KG1 (cell line): ENCODE measurements around the gene VAMP4.

Experiments used
- DNase-seq: peaks from one replicate; lab custom pipeline; 2025; lab: John Stamatoyannopoulos, UW

Gene VAMP4, protein sequence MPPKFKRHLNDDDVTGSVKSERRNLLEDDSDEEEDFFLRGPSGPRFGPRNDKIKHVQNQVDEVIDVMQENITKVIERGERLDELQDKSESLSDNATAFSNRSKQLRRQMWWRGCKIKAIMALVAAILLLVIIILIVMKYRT

GRCh38 chr1:171741872-171742576, at the start of gene VAMP4:
Gene VAMP4, minus strand, starts transcription at chr1:171742065. Its CDS starts 3,651 bp downstream, at chr1:171738414.
- DNase-seq = peak; percentile 79

DNA sequence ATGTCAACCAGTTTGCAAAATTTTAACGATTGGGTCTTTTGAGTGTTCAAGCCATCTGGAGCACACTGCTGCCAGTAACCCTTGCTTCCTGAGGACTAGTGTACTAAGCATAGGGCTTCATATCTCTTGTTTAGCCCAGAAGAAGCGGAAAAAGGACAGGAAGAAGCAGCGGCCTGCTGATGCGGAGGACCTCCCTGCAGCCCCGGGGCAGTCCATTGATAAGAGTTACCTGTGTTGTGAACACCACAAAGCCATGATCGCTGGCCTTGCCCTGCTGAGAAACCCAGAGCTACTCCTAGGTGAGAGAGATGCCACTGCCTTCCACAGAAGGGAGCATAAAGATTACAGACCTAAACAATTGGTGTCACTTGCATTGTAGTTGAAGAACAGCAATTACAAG, 48.5 kb upstream of the VAMP4 start:
- DNase-seq = no peak

GRCh38 chr1:171788696-171789095, 46.8 kb upstream of the VAMP4 start:
- DNase-seq = no peak

DNA sequence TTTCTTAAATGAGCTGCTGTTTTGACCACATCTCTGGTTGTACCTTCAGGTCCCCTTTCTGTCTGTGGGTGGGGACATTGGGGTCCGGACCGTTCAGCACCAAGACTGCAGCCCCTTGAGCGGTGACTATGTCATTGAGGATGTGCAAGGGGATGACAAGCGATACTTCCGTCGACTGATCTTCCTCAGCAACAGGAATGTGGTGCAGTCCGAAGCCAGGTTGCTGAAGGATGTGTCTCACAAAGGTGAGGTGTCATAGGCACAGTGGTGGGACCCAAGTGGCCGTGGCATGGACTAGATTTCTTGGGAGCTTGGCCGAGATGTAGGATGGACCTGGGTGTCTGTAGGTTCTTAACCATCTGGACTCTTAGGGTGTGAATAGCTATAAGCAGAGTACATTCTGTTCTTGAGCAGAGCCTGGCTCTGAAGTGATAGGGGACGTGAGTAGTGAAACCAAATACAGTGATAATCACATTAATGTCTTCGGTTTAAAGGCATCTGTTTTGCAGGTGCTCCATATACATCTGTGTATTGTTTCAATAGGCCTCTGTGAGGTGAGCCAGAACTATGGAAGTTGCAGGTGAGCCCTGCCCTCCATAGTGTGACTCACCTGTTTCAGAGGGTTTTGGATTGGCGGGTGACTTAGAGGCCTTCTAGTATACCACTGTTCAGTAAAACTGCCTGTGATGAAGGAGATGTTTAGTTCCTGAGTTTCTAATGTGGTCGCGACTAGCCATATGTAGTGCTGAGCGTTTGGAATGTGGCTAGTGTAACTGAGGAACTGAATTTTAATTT, 46.0 kb upstream of the VAMP4 start:
- no peak for DNase-seq

GRCh38 chr1:171786534-171786933, 44.7 kb upstream of the VAMP4 start:
- DNase-seq = no peak

- no peak for DNase-seq
These were observed 43.9 kb upstream of the VAMP4 start for GRCh38 chr1:171785766-171786165.

DNA sequence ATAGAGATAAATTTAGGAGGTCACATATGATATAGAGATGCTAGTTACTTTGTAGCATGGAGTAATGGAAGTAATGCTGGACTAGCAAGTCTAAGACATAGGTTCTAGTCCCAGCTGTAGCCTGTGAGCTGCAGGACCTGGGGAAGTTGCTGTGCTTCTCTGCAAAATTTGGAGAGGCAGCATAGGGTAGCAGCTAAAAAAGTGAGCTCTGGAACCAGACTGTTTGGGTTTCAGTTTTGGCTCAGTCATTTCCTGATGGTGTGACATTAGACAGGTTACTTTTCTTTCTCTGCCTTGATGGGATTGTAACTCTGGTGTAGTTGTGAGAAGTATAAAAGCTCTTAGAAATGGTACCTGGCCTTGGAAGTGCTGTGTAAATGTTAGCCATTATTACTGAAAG, 42.9 kb upstream of the VAMP4 start:
- DNase-seq = no peak

DNA sequence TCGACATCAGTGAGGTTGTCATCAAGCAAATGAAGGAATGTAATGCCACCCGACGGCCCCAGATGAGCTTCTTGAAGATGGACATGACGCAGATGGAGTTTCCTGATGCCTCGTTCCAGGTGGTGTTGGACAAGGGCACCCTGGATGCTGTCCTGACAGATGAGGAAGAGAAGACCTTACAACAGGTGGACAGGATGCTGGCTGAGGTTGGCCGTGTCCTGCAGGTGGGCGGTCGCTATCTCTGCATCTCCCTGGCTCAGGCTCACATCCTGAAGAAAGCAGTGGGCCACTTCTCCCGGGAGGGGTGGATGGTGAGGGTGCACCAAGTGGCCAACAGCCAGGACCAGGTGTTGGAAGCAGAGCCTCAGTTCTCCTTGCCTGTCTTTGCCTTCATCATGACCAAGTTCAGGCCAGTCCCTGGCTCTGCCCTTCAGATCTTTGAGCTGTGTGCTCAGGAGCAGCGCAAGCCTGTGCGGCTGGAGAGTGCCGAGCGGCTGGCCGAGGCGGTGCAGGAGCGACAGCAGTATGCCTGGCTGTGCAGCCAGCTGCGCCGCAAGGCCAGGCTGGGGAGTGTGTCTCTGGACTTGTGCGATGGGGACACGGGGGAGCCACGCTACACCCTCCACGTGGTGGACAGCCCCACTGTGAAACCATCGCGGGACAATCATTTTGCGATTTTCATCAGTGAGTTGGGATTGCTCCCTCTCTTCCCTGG, 42.1 kb upstream of the VAMP4 start:
- no peak for DNase-seq

DNA sequence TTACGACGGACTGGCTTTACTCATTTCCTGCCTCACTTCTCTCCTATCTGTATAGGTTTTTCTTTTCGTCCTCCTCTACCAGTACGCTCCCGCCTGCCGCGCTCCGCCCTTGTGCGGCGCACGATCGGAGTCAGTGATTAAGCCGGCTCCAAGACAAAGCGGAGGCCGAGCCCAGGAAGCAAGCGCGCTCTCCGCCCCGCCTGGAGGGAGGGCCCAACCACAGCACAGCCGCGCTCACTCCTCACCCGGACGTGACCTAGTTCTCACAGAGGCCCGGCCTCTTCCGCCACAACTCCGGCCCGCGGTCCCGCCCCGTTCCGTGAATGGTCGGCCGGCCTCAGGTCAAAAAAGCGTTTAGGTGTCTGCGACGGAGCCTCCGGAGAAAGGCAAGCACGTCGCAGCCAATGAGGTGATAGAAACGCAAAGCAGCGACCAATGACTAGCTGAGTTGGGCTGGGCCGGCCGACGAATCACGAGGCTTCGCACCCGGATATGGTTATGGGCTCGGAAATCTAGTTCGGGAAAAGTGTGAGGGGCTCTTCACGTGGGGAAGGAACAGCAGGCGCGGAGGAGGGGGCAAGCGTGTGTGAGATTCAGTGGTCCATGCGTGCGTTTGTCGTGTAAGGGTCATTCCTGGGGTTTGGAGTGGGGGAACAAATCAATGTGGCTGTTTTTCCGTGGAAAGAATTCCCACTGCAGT, 39.5 kb upstream of the VAMP4 start, which contains the start of gene METTL13:
Gene METTL13, plus strand, starts transcription at position 485 of the 700 bp plus-strand sequence. CDS start 308 bp downstream, outside the sequence.
- DNase-seq = peak; percentile 90

DNA sequence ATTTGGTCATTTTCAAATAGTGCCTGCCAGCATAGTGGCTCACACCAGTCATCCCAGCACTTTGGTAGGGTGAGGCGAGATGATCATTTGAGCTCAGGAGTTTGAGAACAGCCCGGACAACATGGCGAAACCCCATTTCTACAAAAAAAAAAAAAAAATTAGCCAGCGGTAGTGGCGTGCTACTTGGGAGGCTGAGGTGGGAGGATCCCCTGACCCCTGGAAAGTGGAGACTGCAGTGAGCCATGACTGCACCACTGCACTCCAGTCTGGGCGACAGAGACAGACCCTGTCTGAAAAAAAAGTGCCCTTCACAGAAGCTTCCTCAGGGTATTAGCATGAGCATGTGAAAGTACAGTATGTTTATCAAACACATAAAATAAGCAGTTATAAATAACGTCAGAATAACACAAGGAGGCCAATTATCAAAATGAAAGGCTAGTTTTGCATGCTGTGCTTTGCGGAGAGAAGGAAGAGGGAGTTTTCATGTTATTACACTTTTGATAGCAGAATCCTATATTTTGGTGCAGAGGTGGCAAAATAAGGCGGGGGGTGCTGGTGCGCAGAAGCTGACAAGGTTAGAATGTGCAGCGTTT, 38.8 kb upstream of the VAMP4 start:
- DNase-seq = no peak

DNA sequence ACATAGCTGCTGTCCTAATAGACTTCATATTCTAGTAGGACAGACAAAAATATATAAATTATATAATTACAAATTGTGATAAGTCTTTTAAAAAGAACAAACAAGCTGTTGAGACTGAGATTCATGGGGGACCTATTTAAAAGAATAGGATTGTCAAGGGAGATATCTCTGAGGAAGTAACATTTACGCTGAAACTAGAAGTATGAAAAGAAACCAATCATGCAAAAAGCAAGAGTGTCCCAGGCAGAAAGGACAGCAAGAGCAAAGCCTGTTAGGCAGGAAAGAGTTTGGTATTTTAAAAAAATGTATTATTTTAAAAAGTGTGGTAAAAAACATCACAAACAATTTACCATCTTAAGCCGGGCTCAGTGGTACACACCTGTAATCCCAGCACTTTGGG, 30.4 kb upstream of the VAMP4 start:
- DNase-seq = no peak

DNA sequence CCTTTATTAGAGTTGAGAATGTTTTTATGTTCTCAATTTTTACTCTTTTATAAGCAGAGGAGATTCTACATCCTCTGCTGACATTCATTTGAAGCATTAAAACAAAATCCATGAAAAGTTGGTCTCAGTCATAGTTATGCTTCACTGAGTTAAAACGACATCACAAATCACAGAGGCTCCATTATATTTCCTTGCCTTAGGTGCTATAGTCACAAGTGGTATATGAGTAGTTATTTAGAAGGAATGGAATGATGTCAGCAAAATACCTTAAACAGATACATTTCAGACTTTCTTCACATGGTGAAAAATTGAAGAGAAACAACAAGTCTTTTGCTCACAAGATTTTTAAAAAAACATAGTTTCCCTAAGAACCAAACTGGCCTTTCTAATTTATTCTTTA, 27.9 kb upstream of the VAMP4 start:
- no peak for DNase-seq

DNA sequence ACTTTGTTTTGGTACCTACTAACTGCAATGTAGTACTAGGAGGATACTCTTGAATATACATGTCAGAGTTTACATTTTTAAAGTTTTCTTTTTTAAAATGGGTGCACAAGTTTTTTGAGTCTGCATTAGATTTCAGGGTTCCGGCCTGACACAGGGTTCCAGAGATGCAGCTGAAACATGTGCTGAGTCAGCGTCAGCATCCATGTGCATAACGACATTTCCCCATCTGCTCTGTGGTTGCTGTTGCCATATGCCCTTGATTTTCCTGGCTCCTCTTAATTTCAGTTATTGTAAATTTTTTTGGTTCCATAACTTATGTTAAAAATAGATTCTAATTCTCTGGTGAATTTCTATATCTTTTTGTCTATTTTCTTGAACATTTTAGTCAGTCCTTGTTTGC, 27.3 kb upstream of the VAMP4 start:
- DNase-seq = no peak

DNA sequence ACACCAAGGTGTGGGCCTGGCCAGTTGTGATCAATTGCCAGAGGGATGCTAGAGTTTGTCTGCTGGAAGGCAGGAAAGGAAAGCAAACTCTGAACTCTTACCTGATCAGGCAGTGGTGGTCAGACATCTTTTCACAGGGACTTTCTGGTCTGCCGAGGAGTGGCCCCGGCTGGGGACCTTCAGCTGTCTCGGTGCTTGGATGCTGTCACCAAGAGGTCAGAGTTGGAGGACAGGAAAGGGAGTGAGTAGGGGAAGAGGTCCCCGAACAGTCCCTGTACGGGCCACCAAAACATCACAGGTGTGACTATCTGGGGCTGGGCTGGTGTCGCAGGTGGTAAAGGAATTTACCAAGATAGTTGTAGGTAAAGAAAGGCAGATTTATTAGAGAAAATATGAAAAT, 21.9 kb upstream of the VAMP4 start:
- no peak for DNase-seq

DNA sequence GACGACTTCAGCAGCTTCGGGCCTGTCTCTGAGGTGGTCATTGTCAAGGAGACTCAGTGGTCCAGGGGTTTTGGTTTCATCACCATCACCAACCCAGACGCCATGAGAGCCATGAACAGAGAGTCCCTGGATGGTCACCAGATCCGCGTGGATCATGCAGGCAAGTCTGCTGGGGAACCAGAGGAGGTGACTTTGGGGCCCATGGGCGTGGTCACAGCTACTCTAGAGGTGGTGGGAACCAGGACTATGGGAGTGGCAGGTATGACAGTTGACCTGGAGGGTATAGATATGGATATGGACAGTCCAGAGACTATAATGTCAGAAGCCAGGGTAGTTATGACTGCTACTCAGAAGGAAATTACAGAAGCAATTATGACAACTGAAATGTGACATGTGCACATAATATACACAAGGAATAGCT, 20.3 kb upstream of the VAMP4 start:
- no peak for DNase-seq

GRCh38 chr1:171758011-171758410, 16.1 kb upstream of the VAMP4 start:
- DNase-seq = no peak

DNA sequence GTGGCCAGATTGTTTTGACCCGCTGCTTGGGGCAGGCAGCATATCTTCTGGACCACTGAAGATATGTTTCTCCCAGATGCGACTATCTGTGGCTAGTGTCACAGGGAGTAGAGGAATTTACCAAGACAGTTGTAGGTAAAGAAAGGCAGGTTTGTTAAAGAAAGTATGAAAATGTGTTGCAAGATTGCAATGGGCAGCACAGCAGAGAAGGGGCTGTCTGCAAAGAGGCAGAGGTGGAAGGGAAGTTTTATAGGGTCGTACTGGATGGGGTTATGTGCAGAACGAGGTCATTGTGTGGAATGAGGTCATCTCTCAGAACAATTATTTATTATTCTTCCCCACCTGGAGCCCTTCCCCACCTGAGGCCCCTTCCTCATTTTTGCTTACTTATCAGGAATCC, 15.0 kb upstream of the VAMP4 start:
- no peak for DNase-seq

DNA sequence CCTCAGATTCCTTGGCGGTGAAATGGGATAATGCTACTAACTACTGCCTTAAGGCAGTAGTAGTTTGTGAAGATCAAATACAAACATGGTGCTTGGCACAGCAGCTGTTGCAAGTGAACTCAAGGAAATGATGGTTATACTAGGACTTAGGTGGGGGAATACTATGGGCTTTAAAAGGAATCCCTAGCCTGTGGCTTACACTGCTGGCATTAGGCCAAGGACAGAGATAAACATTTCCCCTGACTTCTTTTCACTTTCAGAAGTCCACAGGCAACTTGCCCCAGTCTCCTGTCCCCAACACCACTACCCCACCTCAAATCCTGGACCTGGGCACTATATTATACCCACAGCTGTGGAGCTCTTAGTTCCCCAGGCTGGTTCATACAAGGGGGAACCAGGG, 13.1 kb upstream of the VAMP4 start:
- DNase-seq = no peak

DNA sequence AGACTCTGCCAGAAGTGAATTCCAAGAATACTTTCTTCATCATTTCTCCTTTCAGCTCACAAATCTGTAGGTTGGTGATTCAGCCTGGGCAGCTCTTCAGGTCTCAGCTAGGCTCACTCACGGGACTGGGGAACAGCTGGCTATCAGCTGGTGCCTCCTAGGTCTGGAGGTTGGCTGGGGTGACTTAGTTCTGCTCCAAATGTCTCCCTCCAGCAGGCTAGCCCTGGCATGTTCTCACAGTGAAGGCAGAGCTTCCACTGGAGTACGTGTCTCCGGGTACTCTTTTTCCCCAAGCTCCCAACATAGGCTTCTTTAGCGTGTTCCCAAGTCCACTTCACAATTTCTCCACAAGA, 12.5 kb upstream of the VAMP4 start:
- DNase-seq = no peak

GRCh38 chr1:171753685-171754352, 12.0 kb upstream of the VAMP4 start:
- DNase-seq = no peak

DNA sequence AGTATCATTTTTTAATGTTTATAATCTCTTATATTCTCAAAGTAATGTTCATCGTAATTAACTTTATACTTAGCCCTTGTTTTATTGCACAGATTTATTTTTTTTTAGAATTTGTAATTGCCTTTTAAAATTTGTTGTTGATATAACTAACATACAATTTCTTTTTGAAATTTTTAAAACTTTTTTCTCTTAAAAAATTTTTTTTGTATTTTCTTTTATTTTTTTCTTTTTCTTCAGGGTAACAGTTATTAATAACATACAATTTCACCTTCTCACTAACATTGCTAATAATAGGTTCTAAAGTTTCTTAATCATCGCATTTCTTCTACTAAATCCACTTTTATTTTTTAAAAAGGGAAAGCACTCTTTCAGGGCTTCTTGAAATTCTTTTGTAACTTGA, 11.3 kb upstream of the VAMP4 start:
- no peak for DNase-seq
